GM12878 (cell line): Measurements from ENCODE around the gene ITM2C. TPM values are rescaled to one million over a fixed set of nuclear protein-coding genes. Genes with fewer than 3 reads are reported as not detected.

ENCODE experiments used
- CBFB ChIP-seq: IDR thresholded peaks from 2 replicates; pipeline ENCODE4 v1.6.1; 2016; ENCODE audit warnings: antibody characterized with exemption, low read depth
- CBX3 ChIP-seq: fragments of 200-600 bp; sonication (generic); IDR thresholded peaks from 2 replicates; pipeline ENCODE4 v1.6.1; 2016; ENCODE audit warnings: low read depth, borderline replicate concordance
- CHD1 ChIP-seq: IDR thresholded peaks from 2 replicates; pipeline ENCODE4 v1.6.1; 2012; ENCODE audit warnings: low read depth, low read length, improper control_type of control experiment
- CUX1 ChIP-seq: IDR thresholded peaks from 2 replicates; pipeline ENCODE4 v1.6.1; 2012; ENCODE audit warnings: improper control_type of control experiment, low read depth, low read length; ENCODE audit not compliant: insufficient replicate concordance
- EGR1 ChIP-seq, 2 experiments: IDR thresholded peaks; 1 replicate in 1 of 2; 2 replicates in 1 of 2; pipeline ENCODE4 v1.6.1; 2011 to 2012; ENCODE audit warnings: low read depth in 2 of 2, low read length in 2 of 2, borderline replicate concordance in 1 of 2, mild to moderate bottlenecking in 1 of 2, moderate library complexity in 1 of 2
- ESRRA ChIP-seq: IDR thresholded peaks from 2 replicates; pipeline ENCODE4 v1.6.1; 2012; ENCODE audit warnings: mild to moderate bottlenecking, low read length, improper control_type of control experiment
- FOXM1 ChIP-seq: IDR thresholded peaks from 2 replicates; pipeline ENCODE4 v1.6.1; 2012; ENCODE audit warnings: low read depth, mild to moderate bottlenecking, inconsistent platforms, low read length, moderate library complexity
- HDAC2 ChIP-seq: fragments of 200-600 bp; sonication (generic); IDR thresholded peaks from 2 replicates; pipeline ENCODE4 v1.6.1; 2017
- KAT2A ChIP-seq: conservative IDR thresholded peaks from 2 replicates; pipeline ENCODE4 v1.6.1; 2011; ENCODE audit warnings: low read depth, low read length; ENCODE audit not compliant: control insufficient read depth
- NR2C2 ChIP-seq: IDR thresholded peaks from 2 replicates; pipeline ENCODE4 v1.6.1; 2011; ENCODE audit warnings: borderline replicate concordance, low read depth; ENCODE audit not compliant: control insufficient read depth, insufficient read length
- NRF1 ChIP-seq: conservative IDR thresholded peaks from 2 replicates; pipeline ENCODE4 v1.6.1; 2011; ENCODE audit warnings: mild to moderate bottlenecking, low read depth, low read length, improper control_type of control experiment
- PAX8 ChIP-seq: fragments of 450-650 bp; IDR thresholded peaks from 2 replicates; pipeline ENCODE4 v1.6.1; 2017; ENCODE audit warnings: mild to moderate bottlenecking, moderate library complexity
- RUNX3 ChIP-seq: IDR thresholded peaks from 2 replicates; pipeline ENCODE4 v1.6.1; 2012; ENCODE audit warnings: low read length, inconsistent platforms
- SIN3A ChIP-seq: IDR thresholded peaks from 2 replicates; pipeline ENCODE4 v1.6.1; 2012; ENCODE audit warnings: low read depth, low read length, improper control_type of control experiment
- SMARCA5 ChIP-seq: fragments of 450-650 bp; IDR thresholded peaks from 2 replicates; pipeline ENCODE4 v1.6.1; 2017; ENCODE audit warnings: mild to moderate bottlenecking
- SP1 ChIP-seq: IDR thresholded peaks from one replicate; pipeline ENCODE4 v1.6.1; 2011; ENCODE audit warnings: low read depth, low read length
- TBL1XR1 ChIP-seq: IDR thresholded peaks from 2 replicates; pipeline ENCODE4 v1.6.1; 2012; ENCODE audit warnings: low read depth, low read length, improper control_type of control experiment
- TCF7 ChIP-seq: IDR thresholded peaks from 2 replicates; pipeline ENCODE4 v1.6.1; 2014; ENCODE audit warnings: antibody characterized with exemption, borderline replicate concordance
- USF2 ChIP-seq: IDR thresholded peaks from 2 replicates; pipeline ENCODE4 v1.6.1; 2011; ENCODE audit warnings: low read depth, low read length, improper control_type of control experiment, borderline replicate concordance
- ZBTB40 ChIP-seq: fragments of 450-650 bp; IDR thresholded peaks from 2 replicates; pipeline ENCODE4 v1.6.1; 2016; ENCODE audit warnings: mild to moderate bottlenecking, moderate library complexity, borderline replicate concordance
- ZSCAN29 ChIP-seq: fragments of 450-650 bp; IDR thresholded peaks from 2 replicates; pipeline ENCODE4 v1.6.1; 2017; ENCODE audit warnings: mild to moderate bottlenecking, moderate library complexity
- polyA plus RNA-seq, 11 experiments: library from polyadenylated mRNA; depleted of rRNA in 4 of 11; unstranded in 6 of 11; stranded (reverse) in 5 of 11; fragments of >200 nt; fragmentation: Nextera tagmentation in 4 of 11; fragmentation: Illumina TruSeq in 1 of 11; extraction: Ambion mirVana in 4 of 11; extraction: Trizol in 1 of 11; gene quantifications; 1 replicate in 1 of 11; 2 replicates in 10 of 11; pipeline versions ENCODE4 v1.2.1 to v1.2.3, GENCODE V29; 2011 to 2016; ENCODE audit warnings: inconsistent platforms in 2 of 11, missing spikeins in 2 of 11, low read depth in 1 of 11
- total RNA-seq, 4 experiments: library from RNA; depleted of rRNA in 3 of 4; stranded (reverse); fragments of >200 nt in 3 of 4; fragmentation: Illumina TruSeq in 1 of 4; extraction: Trizol in 1 of 4; gene quantifications; 2 replicates each; pipeline versions ENCODE4 v1.2.1 to v1.2.3, GENCODE V29; 2013 to 2021

ITM2C gene
- total and polyA plus RNA-seq, 10 of the 15 experiments (the other 5 are each of a cell fraction or from before 2014, with no cell fraction given), result 5.4 to 195 (median 149) TPM

- no peak for TF ChIP-seq ZBTB40
- TF ChIP-seq EGR1 (IDR thresholded peaks at IDR 0.05; ENCODE audit: borderline replicate concordance in 1 of 2, low read depth in 2 of 2, low read length in 2 of 2), result no peak
- no peak for TF ChIP-seq FOXM1
- TF ChIP-seq SP1, result peak; percentile 46
- no peak for TF ChIP-seq CBX3
- peak; percentile 65 for TF ChIP-seq CUX1
- no peak for TF ChIP-seq ZSCAN29
- TF ChIP-seq PAX8, result no peak
- TF ChIP-seq HDAC2, result 0 out of 2 replicates have a peak, but pooled peaks have one; percentile 24
- no peak for TF ChIP-seq NR2C2
- no peak; the same call in 1 of the 2 replicates for TF ChIP-seq TBL1XR1
- no peak for TF ChIP-seq CHD1
- peak; percentile 43 for TF ChIP-seq SMARCA5
- no peak for TF ChIP-seq RUNX3
- no peak; the same call in 1 of the 2 replicates for TF ChIP-seq TCF7
- TF ChIP-seq KAT2A, result no peak
- no peak for TF ChIP-seq NRF1
- no peak for TF ChIP-seq SIN3A
- TF ChIP-seq USF2, result no peak
- no peak for TF ChIP-seq ESRRA
- TF ChIP-seq CBFB, result no peak; the same call in 1 of the 2 replicates
Observed at GRCh38 chr2:230925879-230926765, 61.4 kb downstream of the ITM2C start (continued).
